Pancreas (tissue), 10 donors: ENCODE data around the gene RSAD2. TPM values are rescaled to one million over a fixed set of nuclear protein-coding genes. Genes with fewer than 3 reads are reported as not detected.

ENCODE experiments used
- ATAC-seq, 4 donors: fragments of 200-7000 bp; cut with Tn5 transposase; one replicate each; pipeline versions ENCODE4 v1.8.0 to v1.9.1; 2020; ENCODE audit warnings: mild to moderate bottlenecking in 4 of 4, moderate library complexity in 4 of 4
- DNase-seq, 6 donors: peaks; one replicate each; pipeline ENCODE4 v3.0.0-alpha.2; 2020
- FAIRE-seq: peaks from 2 replicates; lab custom pipeline; 2012; peaks lifted over from hg19 to GRCh38; lab: Jason Lieb, UNC
- H3K27ac ChIP-seq, 4 donors: fragments of 200-600 bp; sonication (generic); 1 replicate in 3 of 4; 2 replicates in 1 of 4; pipeline versions ENCODE4 v1.5.0 to v1.8.0; 2020
- H3K27me3 ChIP-seq, 4 donors: fragments of 200-600 bp; one replicate each; pipeline ENCODE4 v1.8.0; 2021
- H3K36me3 ChIP-seq, 3 donors: fragments of 200-600 bp; sonication (generic) in 1 of 3; one replicate each; pipeline versions ENCODE4 v1.5.0 to v1.8.0; 2020 to 2021
- H3K4me1 ChIP-seq, 3 donors: fragments of 200-600 bp; one replicate each; pipeline ENCODE4 v1.8.0; 2021
- H3K4me3 ChIP-seq, 4 donors: fragments of 200-600 bp; sonication (generic) in 2 of 4; one replicate each; pipeline versions ENCODE4 v1.5.0 to v1.8.0; 2020 to 2021
- H3K9me3 ChIP-seq, 4 donors: fragments of 200-600 bp; one replicate each; pipeline ENCODE4 v1.8.0; 2021
- CTCF ChIP-seq, 4 donors: fragments of 200-600 bp; sonication (generic) in 3 of 4; IDR thresholded peaks; one replicate each; pipeline versions ENCODE4 v1.5.0 to v1.8.0; 2021; ENCODE audit warnings: antibody characterized with exemption in 4 of 4
- WGBS, 2 donors: extraction: QIAGEN DNeasy Blood & Tissue Kit; methylation state at CpG; one replicate each; pipeline ENCODE4 v1.1.7; 2013; 5-methylcytosine and 5-hydroxymethylcytosine counted together
- intact Hi-C, 3 donors: fragments of 100-400 bp; cut with DNase I; formaldehyde crosslinking; loops; one replicate each; pipeline versions ENCODE4 v1.11.1 to v1.14.2; 2022
- polyA plus RNA-seq, 2 donors: library from polyadenylated mRNA; stranded (reverse); fragments of 200-250 nt; gene quantifications; one replicate each; pipeline ENCODE4 v1.2.3, GENCODE V29; 2013
- total RNA-seq, 6 donors: library from RNA; stranded (reverse); fragmentation: NEBNext Ultra II Directional in 4 of 6; extraction: Animal tissue kit (Norgen Biotek cat#: 25700) in 4 of 6; gene quantifications; one replicate each; pipeline versions ENCODE4 v1.2.1 to v1.2.4, GENCODE V29; 2021 to 2023
- donor health status: healthy with polysubstance abuse.
- donor health status: DM: no; HTN: no; CAD: no; lungs with moderate emphysema.
- donor health status: DM: no; HTN: no; CAD: no.
- donor health status: control.
- donor health status: control.
- donor health status: Bipolar disorder and iron deficiency.
- donor health status: DM: yes; HTN: yes; CAD: no.
- donor health status: DM: no; HTN: no; CAD: no.
- donor health status: DM: no; HTN: no; CAD: no.
- donor health status: DM: yes; HTN: yes; CAD: no.

RSAD2 gene
- total and polyA plus RNA-seq, 8 donors = 0.60 to 2.9 (median 1.9) TPM

DNA sequence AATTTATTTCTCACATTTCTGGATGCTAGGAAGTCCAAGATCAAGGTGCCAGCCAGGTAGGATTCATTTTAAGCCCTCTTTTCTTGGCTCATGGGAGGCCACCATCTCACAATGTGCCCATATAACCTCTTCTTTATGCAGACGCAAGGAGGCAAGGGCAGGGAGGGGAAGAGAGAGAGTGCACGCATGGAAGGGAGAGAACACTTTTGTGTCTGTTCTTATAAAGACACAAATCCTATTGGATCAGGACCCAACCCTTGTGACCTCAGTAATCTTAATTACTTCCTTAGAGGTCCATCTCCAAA is 44.3 kb upstream of the RSAD2 start:
- no peak for TF ChIP-seq CTCF (IDR thresholded peaks at IDR 0.05)
- H3K9me3 ChIP-seq = no peaks in the 10 kb centered on the region
- no peak for FAIRE-seq
- no peaks in the 10 kb centered on the region for H3K27me3 ChIP-seq
- no peaks in the 10 kb centered on the region for H3K4me1 ChIP-seq
- DNase-seq = no peak
- H3K27ac ChIP-seq = no peak overlapping the region
- intact Hi-C loops = no loop called here
- no peaks in the 10 kb centered on the region for H3K36me3 ChIP-seq
- no peak overlapping the region for H3K4me3 ChIP-seq
- no peak for ATAC-seq
- 77 to 78% methylated on average over 2 of the region's 2 CpGs for WGBS, 2 donors

GRCh38 chr2:6834163-6834562 is 43.4 kb upstream of the RSAD2 start:
- DNase-seq = no peak
- Histone ChIP-seq H3K4me3 (no peak overlapping the region), H3K27me3 (no peaks in the 10 kb centered on the region), H3K4me1 (no peaks in the 10 kb centered on the region), H3K36me3 (no peaks in the 10 kb centered on the region), H3K9me3 (no peaks in the 10 kb centered on the region), H3K27ac (no peak overlapping the region)
- intact Hi-C loops = no loop called here
- no peak for FAIRE-seq
- ATAC-seq = no peak
- TF ChIP-seq CTCF (IDR thresholded peaks at IDR 0.05) = no peak

- FAIRE-seq = no peak
- intact Hi-C loops = no loop called here
- no peaks in the 10 kb centered on the region for H3K9me3 ChIP-seq
Observed at GRCh38 chr2:6835467-6835866, 42.1 kb upstream of the RSAD2 start.

DNA sequence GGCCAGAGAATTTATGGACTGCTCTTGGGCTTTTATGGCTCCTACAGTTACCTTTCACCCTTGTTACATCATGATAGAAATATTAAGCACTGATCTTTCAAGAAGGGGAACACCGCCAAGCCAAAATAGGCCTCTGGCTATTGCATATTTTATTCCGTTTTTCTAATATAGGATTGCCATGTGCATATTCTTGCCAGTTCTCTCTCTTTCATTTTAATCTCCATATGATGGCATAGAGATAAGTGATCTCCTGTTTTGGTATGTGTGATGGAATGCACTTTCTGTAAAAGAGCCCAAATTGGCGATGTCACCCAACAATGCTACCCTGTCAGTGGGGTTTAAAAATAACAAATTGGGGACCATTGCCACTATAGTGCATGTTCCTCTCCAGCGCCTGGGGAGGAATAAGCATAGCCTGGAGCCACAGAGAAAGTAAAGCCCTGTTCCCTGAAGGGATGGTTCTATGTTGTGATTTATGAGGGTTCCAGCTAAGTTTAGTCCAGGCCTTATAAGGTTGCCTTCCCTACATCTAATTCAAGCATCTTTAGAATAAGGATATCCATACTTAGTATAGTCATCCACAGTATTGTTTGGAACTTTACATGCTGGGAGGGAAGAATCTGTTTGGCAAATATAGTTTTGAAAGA is 38.8 kb upstream of the RSAD2 start:
- H3K9me3 ChIP-seq = peaks cover 0 to under 1% (median 0%) of the 10 kb centered on the region in 4 donors
- WGBS, 2 donors = 93 to 94% methylated on average over 4 of the region's 4 CpGs
- intact Hi-C loops = no loop called here
- no peak for ATAC-seq
- no peaks in the 10 kb centered on the region for H3K27me3 ChIP-seq
- H3K4me3 ChIP-seq = no peak overlapping the region
- H3K27ac ChIP-seq = no peak overlapping the region
- H3K36me3 ChIP-seq = no peaks in the 10 kb centered on the region
- no peaks in the 10 kb centered on the region for H3K4me1 ChIP-seq
- no peak for TF ChIP-seq CTCF (IDR thresholded peaks at IDR 0.05)
- no peak for DNase-seq
- FAIRE-seq = no peak

More at GRCh38 chr2:6835467-6835866, 42.1 kb upstream of the RSAD2 start:
- Histone ChIP-seq H3K4me1 (no peaks in the 10 kb centered on the region), H3K36me3 (no peaks in the 10 kb centered on the region), H3K4me3 (no peak overlapping the region), H3K27me3 (no peaks in the 10 kb centered on the region), H3K27ac (no peak overlapping the region)
- DNase-seq = no peak
- no peak for TF ChIP-seq CTCF (IDR thresholded peaks at IDR 0.05)
- no peak for ATAC-seq

GRCh38 chr2:6841537-6842287 is 35.9 kb upstream of the RSAD2 start:
- ATAC-seq (no peak), FAIRE-seq (no peak), DNase-seq (no peak)
- no peak for TF ChIP-seq CTCF (IDR thresholded peaks at IDR 0.05)
- Histone ChIP-seq H3K27ac (no peak overlapping the region), H3K36me3 (no peaks in the 10 kb centered on the region), H3K27me3 (no peaks in the 10 kb centered on the region), H3K9me3 (peaks cover 0 to 17% (median 0%) of the 10 kb centered on the region in 4 donors), H3K4me1 (no peaks in the 10 kb centered on the region), H3K4me3 (no peak overlapping the region)
- intact Hi-C loops = no loop called here
- 87 to 91% methylated on average over 2 of the region's 2 CpGs for WGBS, 2 donors
